HUES6 (cell line): Measurements from ENCODE around the gene RNF17.

Experiments used
- H3K27ac ChIP-seq: 2 replicates; pipeline ENCODE4 v1.7.0; 2013; ENCODE audit warnings: low read depth, mild to moderate bottlenecking, low read length, inconsistent platforms
- H3K27me3 ChIP-seq: 2 replicates; pipeline ENCODE4 v1.6.1; 2013; ENCODE audit warnings: low read length; ENCODE audit not compliant: control insufficient read depth, insufficient read depth
- H3K36me3 ChIP-seq: 2 replicates; pipeline ENCODE4 v1.6.1; 2013; ENCODE audit warnings: low read length; ENCODE audit not compliant: control insufficient read depth, insufficient read depth
- H3K4me1 ChIP-seq: 2 replicates; pipeline ENCODE4 v1.6.1; 2013; ENCODE audit warnings: low read length; ENCODE audit not compliant: control insufficient read depth, insufficient read depth
- H3K4me3 ChIP-seq: 2 replicates; pipeline ENCODE4 v1.5.1; 2013; ENCODE audit warnings: low read depth, low read length
- H3K9ac ChIP-seq: one replicate; pipeline ENCODE4 v1.6.1; 2013; ENCODE audit warnings: mild to moderate bottlenecking, low read length
- H3K9me3 ChIP-seq: 2 replicates; pipeline ENCODE4 v1.6.1; 2013; ENCODE audit warnings: low read depth, low read length; ENCODE audit not compliant: control insufficient read depth, insufficient read depth

Gene RNF17, protein sequence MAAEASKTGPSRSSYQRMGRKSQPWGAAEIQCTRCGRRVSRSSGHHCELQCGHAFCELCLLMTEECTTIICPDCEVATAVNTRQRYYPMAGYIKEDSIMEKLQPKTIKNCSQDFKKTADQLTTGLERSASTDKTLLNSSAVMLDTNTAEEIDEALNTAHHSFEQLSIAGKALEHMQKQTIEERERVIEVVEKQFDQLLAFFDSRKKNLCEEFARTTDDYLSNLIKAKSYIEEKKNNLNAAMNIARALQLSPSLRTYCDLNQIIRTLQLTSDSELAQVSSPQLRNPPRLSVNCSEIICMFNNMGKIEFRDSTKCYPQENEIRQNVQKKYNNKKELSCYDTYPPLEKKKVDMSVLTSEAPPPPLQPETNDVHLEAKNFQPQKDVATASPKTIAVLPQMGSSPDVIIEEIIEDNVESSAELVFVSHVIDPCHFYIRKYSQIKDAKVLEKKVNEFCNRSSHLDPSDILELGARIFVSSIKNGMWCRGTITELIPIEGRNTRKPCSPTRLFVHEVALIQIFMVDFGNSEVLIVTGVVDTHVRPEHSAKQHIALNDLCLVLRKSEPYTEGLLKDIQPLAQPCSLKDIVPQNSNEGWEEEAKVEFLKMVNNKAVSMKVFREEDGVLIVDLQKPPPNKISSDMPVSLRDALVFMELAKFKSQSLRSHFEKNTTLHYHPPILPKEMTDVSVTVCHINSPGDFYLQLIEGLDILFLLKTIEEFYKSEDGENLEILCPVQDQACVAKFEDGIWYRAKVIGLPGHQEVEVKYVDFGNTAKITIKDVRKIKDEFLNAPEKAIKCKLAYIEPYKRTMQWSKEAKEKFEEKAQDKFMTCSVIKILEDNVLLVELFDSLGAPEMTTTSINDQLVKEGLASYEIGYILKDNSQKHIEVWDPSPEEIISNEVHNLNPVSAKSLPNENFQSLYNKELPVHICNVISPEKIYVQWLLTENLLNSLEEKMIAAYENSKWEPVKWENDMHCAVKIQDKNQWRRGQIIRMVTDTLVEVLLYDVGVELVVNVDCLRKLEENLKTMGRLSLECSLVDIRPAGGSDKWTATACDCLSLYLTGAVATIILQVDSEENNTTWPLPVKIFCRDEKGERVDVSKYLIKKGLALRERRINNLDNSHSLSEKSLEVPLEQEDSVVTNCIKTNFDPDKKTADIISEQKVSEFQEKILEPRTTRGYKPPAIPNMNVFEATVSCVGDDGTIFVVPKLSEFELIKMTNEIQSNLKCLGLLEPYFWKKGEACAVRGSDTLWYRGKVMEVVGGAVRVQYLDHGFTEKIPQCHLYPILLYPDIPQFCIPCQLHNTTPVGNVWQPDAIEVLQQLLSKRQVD (N-terminal part only)

GRCh38 chr13:24763596-24764275, at the start of gene RNF17:
Gene RNF17 (plus strand): TSS chr13:24764169. CDS start chr13:24764204, 35 bp downstream.
- H3K27ac ChIP-seq = no peak within 1 kb of the TSS
- no peaks in the 10 kb centered on the region for H3K9me3 ChIP-seq
- H3K4me3 ChIP-seq = no peak within 1 kb of the TSS
- peaks cover 4% of the 10 kb centered on the region; the same call in 1 of the 2 replicates for H3K4me1 ChIP-seq
- no peaks in the 10 kb centered on the region for H3K36me3 ChIP-seq
- no peaks in the 10 kb centered on the region for H3K27me3 ChIP-seq
- no peak within 1 kb of the TSS for H3K9ac ChIP-seq

DNA sequence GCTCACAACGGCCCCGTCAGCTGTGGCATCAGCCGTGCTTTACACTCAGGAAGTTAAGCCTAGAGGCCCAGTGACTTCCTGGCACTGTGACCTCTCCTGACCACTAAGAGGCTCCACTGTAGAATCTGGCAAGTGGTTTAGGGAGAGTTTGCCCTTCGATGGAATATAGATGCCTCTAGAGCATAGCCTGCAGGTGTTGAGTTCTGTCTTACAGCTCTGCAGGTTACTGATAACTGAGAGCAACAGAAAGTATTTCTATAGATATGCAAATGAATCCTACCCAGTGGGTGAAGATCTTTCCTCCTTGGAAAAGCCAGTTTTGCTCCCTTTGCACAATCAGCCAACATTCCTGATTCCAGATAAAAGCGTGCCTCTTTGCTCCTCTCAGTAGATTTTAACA, 48.0 kb upstream of the RNF17 start:
- Histone ChIP-seq H3K27ac (no peak overlapping the region), H3K4me1 (no peaks in the 10 kb centered on the region; the same call in 1 of the 2 replicates), H3K27me3 (no peaks in the 10 kb centered on the region), H3K9me3 (no peaks in the 10 kb centered on the region), H3K9ac (no peak overlapping the region), H3K4me3 (no peak overlapping the region), H3K36me3 (no peaks in the 10 kb centered on the region)

DNA sequence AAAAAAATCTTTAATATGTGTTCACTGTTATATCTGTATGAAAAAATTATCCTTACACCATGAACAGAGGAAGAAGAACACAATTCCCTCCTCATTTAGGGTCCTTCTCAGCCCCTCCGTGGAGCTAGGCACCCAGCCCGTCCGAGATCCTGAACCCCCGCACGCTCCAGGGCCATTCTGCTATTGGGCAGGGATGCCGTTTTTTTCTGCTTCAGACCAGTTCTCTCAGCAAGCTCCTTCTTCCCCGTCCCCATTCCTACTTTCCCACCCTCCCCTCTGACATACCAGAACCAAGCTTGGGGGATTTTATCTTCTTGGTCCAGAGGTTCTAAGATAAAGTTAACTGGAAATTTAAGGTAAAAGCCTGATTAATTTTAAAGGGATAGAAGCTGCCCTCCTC, 47.5 kb upstream of the RNF17 start:
- no peaks in the 10 kb centered on the region; the same call in 1 of the 2 replicates for H3K4me1 ChIP-seq
- H3K27ac ChIP-seq = no peak overlapping the region
- no peaks in the 10 kb centered on the region for H3K9me3 ChIP-seq
- no peaks in the 10 kb centered on the region for H3K36me3 ChIP-seq
- no peak overlapping the region for H3K4me3 ChIP-seq
- no peaks in the 10 kb centered on the region for H3K27me3 ChIP-seq
- no peak overlapping the region for H3K9ac ChIP-seq

GRCh38 chr13:24717217-24717616, 46.8 kb upstream of the RNF17 start:
- Histone ChIP-seq H3K9me3 (no peaks in the 10 kb centered on the region), H3K4me1 (no peaks in the 10 kb centered on the region; the same call in 1 of the 2 replicates), H3K27me3 (no peaks in the 10 kb centered on the region), H3K9ac (no peak overlapping the region), H3K4me3 (no peak overlapping the region), H3K27ac (no peak overlapping the region), H3K36me3 (no peaks in the 10 kb centered on the region)

- H3K4me3 ChIP-seq = no peak overlapping the region
- no peak overlapping the region for H3K27ac ChIP-seq
- H3K36me3 ChIP-seq = no peaks in the 10 kb centered on the region
- H3K9me3 ChIP-seq = no peaks in the 10 kb centered on the region
- H3K9ac ChIP-seq = no peak overlapping the region
- H3K4me1 ChIP-seq = no peaks in the 10 kb centered on the region; the same call in 1 of the 2 replicates
- H3K27me3 ChIP-seq = no peaks in the 10 kb centered on the region
These were observed 45.6 kb upstream of the RNF17 start for GRCh38 chr13:24718192-24718965.

- Histone ChIP-seq H3K27me3 (no peaks in the 10 kb centered on the region), H3K4me3 (no peak overlapping the region), H3K36me3 (no peaks in the 10 kb centered on the region), H3K9ac (no peak overlapping the region), H3K27ac (no peak overlapping the region), H3K4me1 (no peaks in the 10 kb centered on the region; the same call in 1 of the 2 replicates), H3K9me3 (no peaks in the 10 kb centered on the region)
These were observed 44.8 kb upstream of the RNF17 start for GRCh38 chr13:24719139-24719538.

DNA sequence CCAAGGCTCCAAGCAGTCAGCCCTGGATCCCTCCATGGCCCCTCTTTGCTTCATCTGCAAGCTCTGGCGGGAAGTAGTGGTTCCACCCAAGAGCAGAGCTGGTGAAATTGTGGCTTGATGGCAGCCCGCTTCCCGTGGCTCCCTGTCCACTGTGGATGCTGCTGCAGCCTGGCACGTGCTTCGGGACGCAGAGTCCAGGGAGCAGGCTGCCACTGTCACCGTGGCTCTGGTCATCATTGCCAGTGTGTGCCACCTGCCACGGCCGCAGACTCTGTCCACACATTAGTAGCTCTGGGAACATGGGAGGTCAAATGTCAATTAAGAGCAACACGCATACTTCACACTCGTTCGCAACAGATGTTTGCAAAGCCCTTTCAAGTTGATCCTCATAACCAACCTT, 40.8 kb upstream of the RNF17 start:
- Histone ChIP-seq H3K9ac (no peak overlapping the region), H3K9me3 (no peaks in the 10 kb centered on the region), H3K36me3 (no peaks in the 10 kb centered on the region), H3K4me3 (no peak overlapping the region), H3K27ac (no peak overlapping the region), H3K27me3 (no peaks in the 10 kb centered on the region), H3K4me1 (no peaks in the 10 kb centered on the region)

GRCh38 chr13:24724714-24725113, 39.3 kb upstream of the RNF17 start:
- H3K9ac ChIP-seq = no peak overlapping the region

GRCh38 chr13:24725379-24725778, 38.6 kb upstream of the RNF17 start:
- Histone ChIP-seq H3K4me3 (no peak overlapping the region), H3K27me3 (no peaks in the 10 kb centered on the region), H3K9me3 (no peaks in the 10 kb centered on the region), H3K27ac (no peak overlapping the region), H3K36me3 (no peaks in the 10 kb centered on the region), H3K4me1 (no peaks in the 10 kb centered on the region), H3K9ac (no peak overlapping the region)

More at GRCh38 chr13:24724714-24725113, 39.3 kb upstream of the RNF17 start:
- Histone ChIP-seq H3K36me3 (no peaks in the 10 kb centered on the region), H3K4me1 (no peaks in the 10 kb centered on the region), H3K27ac (no peak overlapping the region), H3K9me3 (no peaks in the 10 kb centered on the region), H3K27me3 (no peaks in the 10 kb centered on the region), H3K4me3 (no peak overlapping the region)
